Loucy (cell line): ENCODE data around the gene SYT7.

Experiments used
- EZH2phosphoT487 ChIP-seq: fragments of 200-600 bp; IDR thresholded peaks from 2 replicates; pipeline ENCODE4 v1.6.1; 2018; ENCODE audit warnings: antibody characterized with exemption, mild to moderate bottlenecking, moderate library complexity, borderline replicate concordance
- TF ChIP-seq, protein P1 (sequence below): fragments of 200-600 bp; sonication (generic); conservative IDR thresholded peaks from 2 replicates; pipeline ENCODE4 v1.5.1; 2014; ENCODE audit warnings: mild to moderate bottlenecking, antibody characterized with exemption, low read length

DNA sequence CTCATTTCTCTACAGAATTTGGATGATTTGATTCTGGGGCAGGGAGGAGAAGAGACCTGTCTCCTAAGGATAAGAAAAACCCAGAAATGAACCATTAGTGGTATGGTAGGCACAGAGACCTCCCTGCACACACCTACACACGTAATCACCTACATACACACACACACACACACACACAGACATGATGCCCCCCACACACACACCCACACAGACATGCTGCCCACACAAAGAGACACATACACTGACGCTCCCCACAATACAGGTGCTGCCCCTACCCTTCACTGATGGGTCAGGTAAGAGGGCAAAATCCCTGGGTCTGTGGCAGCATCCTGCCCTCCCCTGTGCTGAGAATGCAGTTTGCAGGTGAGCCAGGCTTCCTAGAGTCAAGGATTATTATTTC, 1.1 kb upstream of the SYT7 start:
- TF ChIP-seq, protein P1, sequence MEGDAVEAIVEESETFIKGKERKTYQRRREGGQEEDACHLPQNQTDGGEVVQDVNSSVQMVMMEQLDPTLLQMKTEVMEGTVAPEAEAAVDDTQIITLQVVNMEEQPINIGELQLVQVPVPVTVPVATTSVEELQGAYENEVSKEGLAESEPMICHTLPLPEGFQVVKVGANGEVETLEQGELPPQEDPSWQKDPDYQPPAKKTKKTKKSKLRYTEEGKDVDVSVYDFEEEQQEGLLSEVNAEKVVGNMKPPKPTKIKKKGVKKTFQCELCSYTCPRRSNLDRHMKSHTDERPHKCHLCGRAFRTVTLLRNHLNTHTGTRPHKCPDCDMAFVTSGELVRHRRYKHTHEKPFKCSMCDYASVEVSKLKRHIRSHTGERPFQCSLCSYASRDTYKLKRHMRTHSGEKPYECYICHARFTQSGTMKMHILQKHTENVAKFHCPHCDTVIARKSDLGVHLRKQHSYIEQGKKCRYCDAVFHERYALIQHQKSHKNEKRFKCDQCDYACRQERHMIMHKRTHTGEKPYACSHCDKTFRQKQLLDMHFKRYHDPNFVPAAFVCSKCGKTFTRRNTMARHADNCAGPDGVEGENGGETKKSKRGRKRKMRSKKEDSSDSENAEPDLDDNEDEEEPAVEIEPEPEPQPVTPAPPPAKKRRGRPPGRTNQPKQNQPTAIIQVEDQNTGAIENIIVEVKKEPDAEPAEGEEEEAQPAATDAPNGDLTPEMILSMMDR, result no peak
- no peak for TF ChIP-seq EZH2phosphoT487
